ENCODE results near the gene CHTF18. TPM values are rescaled to one million over a fixed set of nuclear protein-coding genes. Genes with fewer than 3 reads are reported as not detected.

CHTF18 gene
- total RNA-seq, 1 donor from 2014 or later = 56.8 TPM

DNA sequence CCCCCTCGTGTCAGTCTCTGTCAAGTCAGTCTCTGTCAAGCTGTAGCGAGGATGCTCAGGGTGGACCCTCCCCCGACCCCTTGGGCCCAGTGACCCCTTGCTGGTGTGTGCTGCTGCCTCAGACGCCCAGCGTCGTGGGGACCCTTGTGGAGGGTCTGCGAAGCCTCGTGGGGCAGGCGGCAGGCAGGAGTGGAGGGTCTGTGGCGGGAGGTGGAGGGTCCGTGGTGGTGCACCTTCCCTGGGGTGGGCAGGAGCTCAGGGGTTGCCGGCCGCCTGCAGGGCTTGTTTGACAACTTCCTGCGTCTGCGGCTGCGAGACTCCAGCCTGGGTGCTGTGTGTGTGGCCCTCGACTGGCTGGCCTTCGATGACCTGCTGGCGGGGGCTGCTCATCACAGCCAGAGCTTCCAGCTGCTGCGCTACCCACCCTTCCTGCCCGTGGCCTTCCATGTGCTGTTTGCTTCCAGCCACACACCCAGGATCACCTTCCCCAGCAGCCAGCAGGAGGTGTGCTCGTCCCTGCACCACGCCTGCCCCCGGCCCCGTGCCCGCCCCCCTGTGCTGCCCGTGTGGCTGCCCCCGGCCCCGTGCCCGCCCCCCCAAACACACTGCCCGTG is 6.5 kb downstream of the CHTF18 start:
- H3K36me3 Mint-ChIP-seq (ENCODE audit: low read depth, unreplicated experiment) = peaks cover 7% of the 10 kb centered on the region
- no peaks in the 10 kb centered on the region for H3K9me3 Mint-ChIP-seq (ENCODE audit: unreplicated experiment)
- TF ChIP-seq, protein P1, sequence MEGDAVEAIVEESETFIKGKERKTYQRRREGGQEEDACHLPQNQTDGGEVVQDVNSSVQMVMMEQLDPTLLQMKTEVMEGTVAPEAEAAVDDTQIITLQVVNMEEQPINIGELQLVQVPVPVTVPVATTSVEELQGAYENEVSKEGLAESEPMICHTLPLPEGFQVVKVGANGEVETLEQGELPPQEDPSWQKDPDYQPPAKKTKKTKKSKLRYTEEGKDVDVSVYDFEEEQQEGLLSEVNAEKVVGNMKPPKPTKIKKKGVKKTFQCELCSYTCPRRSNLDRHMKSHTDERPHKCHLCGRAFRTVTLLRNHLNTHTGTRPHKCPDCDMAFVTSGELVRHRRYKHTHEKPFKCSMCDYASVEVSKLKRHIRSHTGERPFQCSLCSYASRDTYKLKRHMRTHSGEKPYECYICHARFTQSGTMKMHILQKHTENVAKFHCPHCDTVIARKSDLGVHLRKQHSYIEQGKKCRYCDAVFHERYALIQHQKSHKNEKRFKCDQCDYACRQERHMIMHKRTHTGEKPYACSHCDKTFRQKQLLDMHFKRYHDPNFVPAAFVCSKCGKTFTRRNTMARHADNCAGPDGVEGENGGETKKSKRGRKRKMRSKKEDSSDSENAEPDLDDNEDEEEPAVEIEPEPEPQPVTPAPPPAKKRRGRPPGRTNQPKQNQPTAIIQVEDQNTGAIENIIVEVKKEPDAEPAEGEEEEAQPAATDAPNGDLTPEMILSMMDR (IDR thresholded peaks at IDR 0.05; ENCODE audit: unreplicated experiment) = no peak
- H3K27me3 Mint-ChIP-seq (ENCODE audit: unreplicated experiment) = peaks cover 6% of the 10 kb centered on the region
- no peak overlapping the region for H3K27ac Mint-ChIP-seq (ENCODE audit: unreplicated experiment)
- no peak for DNase-seq (ENCODE audit: low spot score)
- no peaks in the 10 kb centered on the region for H3K4me1 Mint-ChIP-seq (ENCODE audit: unreplicated experiment)
- no peak overlapping the region for H3K4me3 Mint-ChIP-seq (ENCODE audit: unreplicated experiment)

DNA sequence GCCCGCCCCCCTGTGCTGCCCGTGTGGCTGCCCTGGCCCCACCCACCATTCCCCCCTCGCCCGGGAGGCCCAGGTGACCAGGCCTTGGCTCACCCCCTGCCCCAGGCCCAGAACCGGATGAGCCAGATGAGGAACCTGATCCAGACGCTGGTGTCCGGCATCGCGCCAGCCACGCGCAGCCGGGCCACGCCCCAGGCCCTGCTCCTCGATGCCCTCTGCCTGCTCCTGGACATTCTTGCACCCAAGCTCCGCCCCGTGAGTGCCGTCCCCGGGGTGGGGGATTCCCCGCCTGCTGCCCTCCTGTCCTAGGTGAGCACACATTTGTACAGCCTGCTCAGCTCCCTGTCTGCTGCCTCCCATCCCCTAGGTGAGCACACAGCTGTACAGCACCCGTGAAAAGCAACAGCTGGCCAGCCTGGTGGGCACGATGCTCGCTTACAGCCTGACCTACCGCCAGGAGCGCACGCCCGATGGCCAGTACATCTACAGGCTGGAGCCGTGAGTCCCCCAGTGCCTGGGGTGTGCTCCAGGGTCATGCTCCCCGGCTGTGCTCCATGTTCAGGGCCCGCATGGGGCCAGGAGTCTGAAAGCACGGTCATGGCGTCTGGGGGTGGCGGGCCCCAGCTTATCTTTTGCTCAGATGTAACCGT is 7.3 kb downstream of the CHTF18 start:
- no peaks in the 10 kb centered on the region for H3K9me3 Mint-ChIP-seq (ENCODE audit: unreplicated experiment)
- peaks cover 6% of the 10 kb centered on the region for H3K27me3 Mint-ChIP-seq (ENCODE audit: unreplicated experiment)

DNA sequence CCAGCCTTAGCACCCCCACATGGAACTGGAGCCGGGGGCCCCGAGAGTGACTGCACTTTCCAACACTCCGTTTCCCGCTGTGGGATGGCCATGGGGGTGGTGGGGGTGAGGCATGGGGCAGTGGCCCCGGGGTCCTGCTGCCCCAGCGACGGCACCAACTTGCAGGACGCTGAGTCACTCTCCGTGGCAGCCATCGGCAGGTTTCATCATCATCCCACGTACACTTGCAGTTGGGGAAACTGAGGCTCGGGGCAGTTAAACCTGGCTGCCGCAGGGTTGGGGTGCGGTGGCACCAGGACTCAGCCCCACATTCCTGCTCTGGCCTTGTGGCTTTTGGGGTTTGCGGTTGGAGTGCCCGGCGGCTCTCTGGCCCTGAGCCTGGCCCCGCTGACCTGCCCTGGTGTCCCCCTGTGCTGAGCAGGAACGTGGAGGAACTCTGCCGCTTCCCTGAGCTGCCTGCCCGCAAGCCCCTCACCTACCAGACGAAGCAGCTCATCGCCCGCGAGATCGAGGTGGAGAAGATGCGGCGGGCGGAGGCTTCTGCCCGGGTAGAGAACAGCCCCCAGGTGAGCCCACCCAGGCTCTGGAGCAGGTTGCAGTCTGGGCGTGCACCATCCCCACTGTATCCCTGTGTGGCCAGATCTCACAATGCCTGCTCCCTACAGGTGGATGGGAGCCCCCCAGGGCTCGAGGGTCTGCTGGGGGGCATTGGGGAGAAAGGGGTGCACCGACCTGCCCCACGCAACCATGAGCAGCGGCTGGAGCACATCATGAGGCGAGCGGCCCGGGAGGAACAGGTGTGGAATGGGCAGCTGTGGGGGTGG is 8.1 kb downstream of the CHTF18 start:
- no peak overlapping the region for H3K27ac Mint-ChIP-seq (ENCODE audit: unreplicated experiment)
- no peaks in the 10 kb centered on the region for H3K9me3 Mint-ChIP-seq (ENCODE audit: unreplicated experiment)
- H3K4me3 Mint-ChIP-seq (ENCODE audit: unreplicated experiment) = no peak overlapping the region
- TF ChIP-seq, protein P1 (IDR thresholded peaks at IDR 0.05; ENCODE audit: unreplicated experiment) = no peak
- DNase-seq (ENCODE audit: low spot score) = no peak
- H3K27me3 Mint-ChIP-seq (ENCODE audit: unreplicated experiment) = peaks cover 6% of the 10 kb centered on the region
- peaks cover 4% of the 10 kb centered on the region for H3K36me3 Mint-ChIP-seq (ENCODE audit: low read depth, unreplicated experiment)
- H3K4me1 Mint-ChIP-seq (ENCODE audit: unreplicated experiment) = no peaks in the 10 kb centered on the region

More for the DNA sequence above, 7.3 kb downstream of the CHTF18 start:
- no peak for DNase-seq (ENCODE audit: low spot score)
- Mint-ChIP-seq H3K36me3 (ENCODE audit: low read depth, unreplicated experiment) (peaks cover 7% of the 10 kb centered on the region), H3K4me3 (ENCODE audit: unreplicated experiment) (no peak overlapping the region), H3K27ac (ENCODE audit: unreplicated experiment) (no peak overlapping the region), H3K4me1 (ENCODE audit: unreplicated experiment) (no peaks in the 10 kb centered on the region)
- TF ChIP-seq, protein P1 (IDR thresholded peaks at IDR 0.05; ENCODE audit: unreplicated experiment) = no peak

DNA sequence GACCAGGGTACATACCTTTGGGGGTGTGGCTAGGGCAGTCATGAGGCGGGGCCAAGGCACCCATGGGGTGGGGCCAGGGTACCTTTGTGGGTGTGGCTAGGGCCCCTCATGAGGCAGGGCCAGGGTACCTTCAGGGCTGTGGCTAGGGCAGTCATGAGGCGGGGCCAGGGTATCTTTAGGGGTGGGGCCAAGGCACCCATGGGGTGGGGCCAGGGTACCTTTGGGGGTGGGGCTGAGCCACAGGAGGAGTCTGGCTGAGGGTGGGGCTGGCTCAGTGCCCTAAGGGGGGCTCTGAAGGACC is 8.7 kb downstream of the CHTF18 start:
- H3K27me3 Mint-ChIP-seq (ENCODE audit: unreplicated experiment) = peaks cover 6% of the 10 kb centered on the region
- H3K4me3 Mint-ChIP-seq (ENCODE audit: unreplicated experiment) = no peak overlapping the region
- DNase-seq (ENCODE audit: low spot score) = no peak
- no peaks in the 10 kb centered on the region for H3K4me1 Mint-ChIP-seq (ENCODE audit: unreplicated experiment)
- H3K27ac Mint-ChIP-seq (ENCODE audit: unreplicated experiment) = no peak overlapping the region
- H3K9me3 Mint-ChIP-seq (ENCODE audit: unreplicated experiment) = no peaks in the 10 kb centered on the region
- H3K36me3 Mint-ChIP-seq (ENCODE audit: low read depth, unreplicated experiment) = no peaks in the 10 kb centered on the region
- TF ChIP-seq, protein P1 (IDR thresholded peaks at IDR 0.05; ENCODE audit: unreplicated experiment) = no peak

DNA sequence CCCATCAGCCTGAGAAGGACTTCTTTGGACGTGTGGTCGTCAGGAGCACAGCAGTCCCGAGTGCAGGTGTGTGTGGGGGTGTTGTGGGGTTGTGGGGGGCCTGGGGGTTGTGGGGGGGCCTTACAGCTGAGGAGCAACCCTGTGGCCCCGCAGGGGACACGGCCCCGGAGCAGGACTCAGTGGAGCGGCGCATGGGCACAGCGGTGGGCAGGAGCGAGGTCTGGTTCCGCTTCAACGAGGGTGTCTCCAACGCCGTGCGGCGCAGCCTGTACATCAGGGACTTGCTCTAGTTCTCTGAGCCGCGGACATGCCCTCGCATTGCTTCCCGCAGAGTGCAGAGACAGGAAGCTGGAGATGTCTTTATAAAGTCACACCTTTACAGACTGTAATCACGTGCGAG is 9.3 kb downstream of the CHTF18 start:
- H3K9me3 Mint-ChIP-seq (ENCODE audit: unreplicated experiment) = no peaks in the 10 kb centered on the region
- no peaks in the 10 kb centered on the region for H3K36me3 Mint-ChIP-seq (ENCODE audit: low read depth, unreplicated experiment)
- DNase-seq (ENCODE audit: low spot score) = no peak
- H3K4me3 Mint-ChIP-seq (ENCODE audit: unreplicated experiment) = no peak overlapping the region
- H3K4me1 Mint-ChIP-seq (ENCODE audit: unreplicated experiment) = no peaks in the 10 kb centered on the region
- no peak overlapping the region for H3K27ac Mint-ChIP-seq (ENCODE audit: unreplicated experiment)
- peaks cover 6% of the 10 kb centered on the region for H3K27me3 Mint-ChIP-seq (ENCODE audit: unreplicated experiment)
- TF ChIP-seq, protein P1 (IDR thresholded peaks at IDR 0.05; ENCODE audit: unreplicated experiment) = no peak
